SK-N-MC (cell line): Measurements from ENCODE around the gene SLC6A7.

ENCODE experiments used
- DNase-seq: peaks from one replicate; pipeline ENCODE4 v3.0.0-alpha.2; 2011; ENCODE audit warnings: low read depth, low spot score
- H3K27ac ChIP-seq: fragments of 200-600 bp; sonication (generic); 2 replicates; pipeline ENCODE4 v1.5.1; 2016; ENCODE audit warnings: mixed run types
- H3K36me3 ChIP-seq: fragments of 200-600 bp; sonication (generic); 2 replicates; pipeline ENCODE4 v1.6.1; 2017; ENCODE audit warnings: antibody characterized with exemption, low read length, mixed read lengths; ENCODE audit not compliant: insufficient read depth
- H3K4me3 ChIP-seq: fragments of 200-600 bp; sonication (generic); 2 replicates; pipeline ENCODE4 v1.5.1; 2016
- H3K9ac ChIP-seq: fragments of 200-600 bp; sonication (generic); 2 replicates; pipeline ENCODE4 v1.8.0; 2017; ENCODE audit warnings: mixed run types, mixed read lengths; ENCODE audit not compliant: insufficient read length
- H3K9me3 ChIP-seq: fragments of 200-600 bp; sonication (generic); 2 replicates; pipeline ENCODE4 v1.6.1; 2017; ENCODE audit warnings: low read depth, mild to moderate bottlenecking, antibody characterized with exemption, low read length, moderate library complexity, mixed read lengths
- EZH2 ChIP-seq: fragments of 200-600 bp; sonication (generic); IDR thresholded peaks from one replicate; pipeline ENCODE4 v1.6.1; 2017; ENCODE audit warnings: antibody characterized with exemption
- FOXP2 ChIP-seq: optimal IDR thresholded peaks from 2 replicates; pipeline ENCODE3; 2011; ENCODE audit warnings: mild to moderate bottlenecking, moderate library complexity; ENCODE audit not compliant: insufficient read depth; ENCODE audit errors: extremely low read length, control extremely low read depth
- POLR2AphosphoS5 ChIP-seq: IDR thresholded peaks from 2 replicates; pipeline ENCODE4 v1.6.1; 2012; ENCODE audit warnings: mild to moderate bottlenecking, low read depth, low read length, borderline replicate concordance

SLC6A7 gene

GRCh38 chr5:150189728-150190502 is at the start of gene SLC6A7:
Gene SLC6A7, plus strand, starts transcription at chr5:150190062. Its CDS starts 266 bp downstream, at chr5:150190328.
- DNase-seq: no peak
- H3K27ac ChIP-seq: no peak within 1 kb of the TSS
- H3K36me3 ChIP-seq: no peaks in the 10 kb centered on the region
- TF ChIP-seq EZH2 (no peak), FOXP2 (no peak), POLR2AphosphoS5 (no peak)
- H3K4me3 ChIP-seq: no peak within 1 kb of the TSS
- H3K9me3 ChIP-seq: no peaks in the 10 kb centered on the region
- no peak within 1 kb of the TSS for H3K9ac ChIP-seq

- Histone ChIP-seq H3K36me3 (no peaks in the 10 kb centered on the region), H3K4me3 (no peak overlapping the region), H3K9me3 (no peaks in the 10 kb centered on the region), H3K27ac (no peak overlapping the region), H3K9ac (no peak overlapping the region)
- TF ChIP-seq EZH2: no peak
- no peak for TF ChIP-seq FOXP2
- TF ChIP-seq POLR2AphosphoS5: no peak
- no peak for DNase-seq
These were observed 49.0 kb upstream of the SLC6A7 start for GRCh38 chr5:150140830-150141229.

- TF ChIP-seq FOXP2 (no peak), EZH2 (no peak), POLR2AphosphoS5 (no peak)
- Histone ChIP-seq H3K9me3 (no peaks in the 10 kb centered on the region), H3K36me3 (no peaks in the 10 kb centered on the region), H3K27ac (no peak overlapping the region), H3K9ac (no peak overlapping the region), H3K4me3 (no peak overlapping the region)
- DNase-seq: no peak
These were observed 48.2 kb upstream of the SLC6A7 start for GRCh38 chr5:150141544-150142184.

- Histone ChIP-seq H3K27ac (no peak overlapping the region), H3K36me3 (no peaks in the 10 kb centered on the region), H3K9me3 (no peaks in the 10 kb centered on the region), H3K9ac (no peak overlapping the region), H3K4me3 (no peak overlapping the region)
- no peak for TF ChIP-seq EZH2
- TF ChIP-seq FOXP2: no peak
- TF ChIP-seq POLR2AphosphoS5: no peak
- DNase-seq: no peak
These were observed 47.5 kb upstream of the SLC6A7 start for GRCh38 chr5:150142185-150142958.

GRCh38 chr5:150142959-150143349 is 46.9 kb upstream of the SLC6A7 start:
- no peak overlapping the region for H3K9ac ChIP-seq
- TF ChIP-seq FOXP2 (no peak), POLR2AphosphoS5 (no peak), EZH2 (no peak)
- H3K9me3 ChIP-seq: no peaks in the 10 kb centered on the region
- no peak for DNase-seq
- no peak overlapping the region for H3K27ac ChIP-seq
- H3K4me3 ChIP-seq: no peak overlapping the region
- H3K36me3 ChIP-seq: no peaks in the 10 kb centered on the region

- no peak for TF ChIP-seq FOXP2
- no peak for TF ChIP-seq POLR2AphosphoS5
- TF ChIP-seq EZH2: no peak
- Histone ChIP-seq H3K36me3 (no peaks in the 10 kb centered on the region), H3K9me3 (no peaks in the 10 kb centered on the region), H3K4me3 (peak overlapping the region; percentile 57), H3K27ac (peak overlapping the region; percentile 85), H3K9ac (peak overlapping the region; percentile 16)
- no peak for DNase-seq
These were observed 46.3 kb upstream of the SLC6A7 start for GRCh38 chr5:150143350-150144245.

- no peaks in the 10 kb centered on the region for H3K36me3 ChIP-seq
- TF ChIP-seq EZH2: no peak
- no peak for TF ChIP-seq POLR2AphosphoS5
- TF ChIP-seq FOXP2: no peak
- H3K27ac ChIP-seq: peak overlapping the region; percentile 85
- peak overlapping the region; percentile 57 for H3K4me3 ChIP-seq
- H3K9me3 ChIP-seq: no peaks in the 10 kb centered on the region
- no peak for DNase-seq
- peak overlapping the region; percentile 16 for H3K9ac ChIP-seq
These were observed 45.5 kb upstream of the SLC6A7 start for GRCh38 chr5:150144246-150144801.
